Fibroblast of lung (primary cell): ENCODE results near the gene TMEM214. TPM values are rescaled to one million over a fixed set of nuclear protein-coding genes. Genes with fewer than 3 reads are reported as not detected.

Experiments
- DNase-seq, 2 donors: peaks; one replicate each; pipeline versions ENCODE4 v3.0.0 to v3.0.0-alpha.2; 2010; ENCODE audit warnings: low read depth in 2 of 2
- H2AFZ ChIP-seq: 2 replicates; pipeline ENCODE4 v1.5.1; 2012; ENCODE audit warnings: low read length, control low read depth, inconsistent platforms
- H3K27ac ChIP-seq: 2 replicates; pipeline ENCODE4 v1.5.1; 2011; ENCODE audit warnings: low read length, control low read depth; ENCODE audit not compliant: insufficient read depth
- H3K27me3 ChIP-seq: 2 replicates; pipeline ENCODE4 v1.5.1; 2011; ENCODE audit warnings: mild to moderate bottlenecking, low read length; ENCODE audit not compliant: control insufficient read depth, insufficient read depth
- H3K36me3 ChIP-seq: 2 replicates; pipeline ENCODE4 v1.5.1; 2011; ENCODE audit warnings: low read length; ENCODE audit not compliant: control insufficient read depth, insufficient read depth
- H3K4me1 ChIP-seq: 2 replicates; pipeline ENCODE4 v1.5.1; 2011; ENCODE audit warnings: low read length; ENCODE audit not compliant: control insufficient read depth, insufficient read depth; ENCODE audit errors: extremely low read depth
- H3K4me2 ChIP-seq: 2 replicates; pipeline ENCODE4 v1.5.1; 2011; ENCODE audit warnings: low read length, control low read depth; ENCODE audit not compliant: insufficient read depth; ENCODE audit errors: extremely low read depth
- H3K4me3 ChIP-seq, 4 experiments: fragments of 200-600 bp in 1 of 4; sonication (generic) in 1 of 4; replicated peaks in 1 of 4; 2 replicates each; pipeline ENCODE4 v1.5.1; 2011 to 2016; ENCODE audit warnings: low read length in 4 of 4, low read depth in 3 of 4, mild to moderate bottlenecking in 3 of 4, control low read depth in 2 of 4, inconsistent platforms in 1 of 4, mixed read lengths in 1 of 4; ENCODE audit not compliant: insufficient read depth in 1 of 4; ENCODE audit errors: control extremely low read depth in 1 of 4
- H3K79me2 ChIP-seq: 2 replicates; pipeline ENCODE4 v1.5.1; 2012; ENCODE audit warnings: mild to moderate bottlenecking, low read length, inconsistent platforms; ENCODE audit not compliant: control insufficient read depth, insufficient read depth
- H3K9ac ChIP-seq: 2 replicates; pipeline ENCODE4 v1.5.1; 2011; ENCODE audit warnings: mild to moderate bottlenecking, low read length, control low read depth; ENCODE audit not compliant: insufficient read depth
- H3K9me3 ChIP-seq: 2 replicates; pipeline ENCODE4 v1.5.1; 2012; ENCODE audit warnings: low read depth, low read length; ENCODE audit not compliant: control insufficient read depth, insufficient read depth
- H4K20me1 ChIP-seq: 2 replicates; pipeline ENCODE4 v1.5.1; 2011; ENCODE audit warnings: low read length; ENCODE audit not compliant: control insufficient read depth, insufficient read depth; ENCODE audit errors: extremely low read depth
- EZH2 ChIP-seq: IDR thresholded peaks from 2 replicates; pipeline ENCODE4 v1.5.1; 2012; ENCODE audit warnings: low read length, control low read depth, mild to moderate bottlenecking; ENCODE audit errors: missing control alignments
- polyA plus RNA-seq, 2 donors: library from polyadenylated mRNA; depleted of rRNA in 1 of 2; stranded (reverse) in 1 of 2; unstranded in 1 of 2; fragments of >200 nt; gene quantifications; 2 replicates each; pipeline ENCODE4 v1.2.1, GENCODE V29; 2011 to 2012; ENCODE audit warnings: missing spikeins in 1 of 2
- total RNA-seq: library from RNA; depleted of rRNA; stranded (reverse); fragments of >200 nt; gene quantifications from 2 replicates; pipeline ENCODE4 v1.2.1, GENCODE V29; 2014
- TF ChIP-seq, protein P1 (sequence below), 2 donors: IDR thresholded peaks in 1 of 2; conservative IDR thresholded peaks in 1 of 2; 1 replicate in 1 of 2; 2 replicates in 1 of 2; pipeline ENCODE4 v1.5.1; 2011 to 2012; ENCODE audit warnings: low read length in 2 of 2, control low read depth in 1 of 2, inconsistent platforms in 1 of 2, low read depth in 1 of 2, mild to moderate bottlenecking in 1 of 2

The TMEM214 gene
- total and polyA plus RNA-seq, 2 donors (not counting 1 experiment from before 2014, with no cell fraction given), result 22.6 to 127 TPM

DNA sequence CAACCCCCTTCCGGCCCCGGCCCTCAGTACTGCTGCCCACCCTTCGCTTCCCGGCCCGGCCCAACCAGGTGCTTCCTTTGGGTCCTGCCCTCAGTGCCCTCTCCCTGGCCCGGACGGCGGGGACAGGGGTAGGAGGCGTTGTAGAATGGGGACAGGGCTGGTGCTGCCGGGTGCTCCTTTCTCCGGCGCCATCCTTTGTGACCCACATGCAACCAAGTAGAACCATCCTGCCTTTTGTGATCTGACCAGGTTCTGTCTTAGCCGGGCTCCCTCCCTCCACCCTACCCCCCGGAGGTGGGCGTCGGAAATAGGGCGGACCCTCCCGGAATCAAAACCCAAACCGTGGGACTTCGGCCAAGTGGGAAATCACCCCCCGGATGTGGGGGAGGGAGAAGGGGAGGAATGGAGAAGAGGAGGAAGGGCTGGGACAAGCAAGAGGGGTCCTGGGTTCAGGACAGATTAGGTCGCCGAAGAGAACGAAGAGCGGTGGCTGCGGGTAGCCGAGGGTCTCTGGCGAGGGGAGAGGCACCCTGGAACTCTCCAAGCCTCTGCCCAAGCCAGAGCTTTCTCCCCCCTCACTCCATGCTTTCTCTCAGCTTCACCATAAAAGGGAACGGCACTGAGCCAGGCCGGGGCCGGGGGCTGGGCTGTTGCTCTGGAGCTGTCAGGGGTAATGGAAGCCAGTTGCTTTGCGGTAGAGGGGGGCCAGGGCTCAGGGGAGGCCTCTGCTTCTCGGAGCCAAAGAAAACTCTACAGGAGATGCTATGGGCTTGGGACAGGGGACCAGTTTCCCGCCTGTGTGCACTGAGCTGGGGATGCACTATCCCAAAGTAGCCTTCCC lies 39.4 kb downstream of the TMEM214 start:
- H3K27me3 ChIP-seq, result no peaks in the 10 kb centered on the region
- peak overlapping the region; percentile 62 for H3K9ac ChIP-seq
- TF ChIP-seq, protein P1, sequence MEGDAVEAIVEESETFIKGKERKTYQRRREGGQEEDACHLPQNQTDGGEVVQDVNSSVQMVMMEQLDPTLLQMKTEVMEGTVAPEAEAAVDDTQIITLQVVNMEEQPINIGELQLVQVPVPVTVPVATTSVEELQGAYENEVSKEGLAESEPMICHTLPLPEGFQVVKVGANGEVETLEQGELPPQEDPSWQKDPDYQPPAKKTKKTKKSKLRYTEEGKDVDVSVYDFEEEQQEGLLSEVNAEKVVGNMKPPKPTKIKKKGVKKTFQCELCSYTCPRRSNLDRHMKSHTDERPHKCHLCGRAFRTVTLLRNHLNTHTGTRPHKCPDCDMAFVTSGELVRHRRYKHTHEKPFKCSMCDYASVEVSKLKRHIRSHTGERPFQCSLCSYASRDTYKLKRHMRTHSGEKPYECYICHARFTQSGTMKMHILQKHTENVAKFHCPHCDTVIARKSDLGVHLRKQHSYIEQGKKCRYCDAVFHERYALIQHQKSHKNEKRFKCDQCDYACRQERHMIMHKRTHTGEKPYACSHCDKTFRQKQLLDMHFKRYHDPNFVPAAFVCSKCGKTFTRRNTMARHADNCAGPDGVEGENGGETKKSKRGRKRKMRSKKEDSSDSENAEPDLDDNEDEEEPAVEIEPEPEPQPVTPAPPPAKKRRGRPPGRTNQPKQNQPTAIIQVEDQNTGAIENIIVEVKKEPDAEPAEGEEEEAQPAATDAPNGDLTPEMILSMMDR (conservative IDR thresholded peaks at IDR 0.05 in 1 of 2, IDR thresholded peaks at IDR 0.05 in 1 of 2; ENCODE audit: low read depth in 1 of 2, low read length in 2 of 2), result no peak
- no peak for TF ChIP-seq EZH2
- peak overlapping the region; percentile 93 for H3K4me2 ChIP-seq
- H3K4me3 ChIP-seq, result peak overlapping the region; percentile 39 to 70 (median 55)
- peaks cover 40% of the 10 kb centered on the region for H3K79me2 ChIP-seq
- peaks cover 25% of the 10 kb centered on the region for H3K4me1 ChIP-seq
- H3K27ac ChIP-seq, result peak overlapping the region; percentile 79
- peak overlapping the region; percentile 6 for H2AFZ ChIP-seq
- H4K20me1 ChIP-seq, result no peaks in the 10 kb centered on the region
- H3K9me3 ChIP-seq, result no peaks in the 10 kb centered on the region
- DNase-seq, result peak; percentile 81 to 90
- peaks cover 10% of the 10 kb centered on the region for H3K36me3 ChIP-seq

DNA sequence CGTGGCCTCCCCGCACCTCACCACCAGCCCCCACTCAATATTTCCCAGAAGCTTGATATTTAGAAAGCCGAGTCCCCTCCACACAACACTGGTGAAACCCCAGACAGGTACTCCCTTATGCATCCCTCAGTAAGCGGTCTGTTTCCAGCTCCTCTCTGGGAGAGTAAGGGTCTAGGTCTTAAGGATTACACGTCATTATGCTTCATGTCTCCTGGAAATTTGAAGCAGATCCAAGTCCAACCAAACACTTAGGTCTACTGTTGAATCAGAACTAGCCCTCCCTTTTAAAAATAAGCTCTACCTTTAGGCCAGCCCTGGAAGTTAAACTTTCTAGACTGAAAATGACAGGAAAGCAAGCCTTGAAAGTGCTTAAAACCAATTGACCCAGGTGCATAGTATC lies 40.2 kb downstream of the TMEM214 start:
- Histone ChIP-seq H2AFZ (no peak overlapping the region), H3K9me3 (no peaks in the 10 kb centered on the region), H3K4me3 (no peak overlapping the region), H3K9ac (no peak overlapping the region), H3K27ac (peak overlapping the region; percentile 79), H3K79me2 (peaks cover 33% of the 10 kb centered on the region), H3K4me2 (no peak overlapping the region), H3K4me1 (peaks cover 26% of the 10 kb centered on the region), H4K20me1 (no peaks in the 10 kb centered on the region), H3K27me3 (no peaks in the 10 kb centered on the region), H3K36me3 (peaks cover 9% of the 10 kb centered on the region)
- DNase-seq, result peak; percentile 67 to 88
- TF ChIP-seq, protein P1 (conservative IDR thresholded peaks at IDR 0.05 in 1 of 2, IDR thresholded peaks at IDR 0.05 in 1 of 2; ENCODE audit: low read depth in 1 of 2, low read length in 2 of 2), result no peak
- no peak for TF ChIP-seq EZH2

DNA sequence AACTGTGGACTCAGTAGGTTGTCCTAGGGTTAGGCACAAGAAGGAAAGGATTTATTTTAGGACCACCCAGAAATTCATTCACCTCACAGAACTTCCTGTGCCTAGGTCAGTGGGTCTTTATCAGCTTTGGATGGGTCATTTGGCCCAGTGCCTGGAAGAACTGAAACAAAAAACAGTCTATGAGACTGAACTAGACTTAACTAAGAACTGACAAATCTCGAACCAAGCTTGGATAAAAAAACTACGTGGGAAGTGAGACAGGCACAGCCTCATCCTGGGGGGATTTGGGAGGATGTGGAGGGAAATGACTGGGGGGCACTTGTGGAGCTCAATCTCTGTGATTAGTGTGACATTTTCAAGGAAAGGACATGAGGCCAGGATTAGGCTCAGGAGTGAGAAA lies 41.0 kb downstream of the TMEM214 start:
- H3K27ac ChIP-seq, result peak overlapping the region; percentile 11
- H2AFZ ChIP-seq, result peak overlapping the region; percentile 32
- H3K4me3 ChIP-seq, result no peak overlapping the region
- H3K4me1 ChIP-seq, result peaks cover 27% of the 10 kb centered on the region
- no peak overlapping the region for H3K9ac ChIP-seq
- H3K27me3 ChIP-seq, result no peaks in the 10 kb centered on the region
- H3K79me2 ChIP-seq, result peaks cover 29% of the 10 kb centered on the region
- TF ChIP-seq, protein P1 (conservative IDR thresholded peaks at IDR 0.05 in 1 of 2, IDR thresholded peaks at IDR 0.05 in 1 of 2; ENCODE audit: low read depth in 1 of 2, low read length in 2 of 2), result no peak
- TF ChIP-seq EZH2, result no peak
- peaks cover 2% of the 10 kb centered on the region for H3K36me3 ChIP-seq
- H3K9me3 ChIP-seq, result no peaks in the 10 kb centered on the region
- no peak for DNase-seq
- no peak overlapping the region for H3K4me2 ChIP-seq
- no peaks in the 10 kb centered on the region for H4K20me1 ChIP-seq
